GM12892 (cell line): ENCODE data around the gene CSTF2T.

Source experiments
- POLR2A ChIP-seq: IDR thresholded peaks from 2 replicates; pipeline ENCODE4 v1.6.1; 2011; ENCODE audit warnings: low read depth, low read length, control low read depth
- POLR2AphosphoS5 ChIP-seq: IDR thresholded peaks from 2 replicates; pipeline ENCODE4 v1.6.1; 2011; ENCODE audit warnings: low read depth, low read length, control low read depth
- TAF1 ChIP-seq: IDR thresholded peaks from 2 replicates; pipeline ENCODE4 v1.6.1; 2011; ENCODE audit warnings: low read depth, mild to moderate bottlenecking, control low read depth, low read length, borderline replicate concordance

DNA sequence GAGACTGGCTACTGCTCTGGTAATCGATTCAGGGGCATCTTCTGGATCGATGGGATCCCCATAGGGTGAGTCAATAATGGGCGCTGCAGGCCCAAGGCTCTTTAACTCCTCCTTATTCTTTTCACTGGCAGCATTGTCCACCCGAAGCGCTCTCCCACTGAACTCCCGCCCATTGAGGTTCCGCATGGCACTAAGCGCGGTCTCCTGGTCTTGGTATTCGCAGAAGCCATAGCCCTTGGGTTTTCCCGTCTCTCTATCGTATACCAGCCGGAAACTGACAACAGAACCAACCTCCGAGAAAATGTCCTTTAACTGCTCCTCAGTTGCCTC, 285 bp downstream of the CSTF2T start:
- no peak for TF ChIP-seq POLR2AphosphoS5
- no peak for TF ChIP-seq POLR2A
- no peak for TF ChIP-seq TAF1
